IMR-90 (cell line): ENCODE data around the gene TAGLN3. TPM values are rescaled to one million over a fixed set of nuclear protein-coding genes. Genes with fewer than 3 reads are reported as not detected.

Experiments used
- ATAC-seq: fragments of 200-7000 bp; cut with Tn5 transposase; 2 replicates; pipeline ENCODE4 v1.9.1; 2020; ENCODE audit warnings: low read depth, mild to moderate bottlenecking, moderate library complexity
- BruUV-seq: library from RNA; stranded (reverse); fragments of 400-500 nt; replicated peaks from 2 replicates; lab custom pipeline; 2021; lab: Mats Ljungman, UMichigan
- CTCF ChIA-PET: fragments of 300-600 bp; formaldehyde crosslinking; extraction: SDS; loops from one replicate; lab custom pipeline; 2021; ENCODE audit warnings: antibody characterized with exemption; lab: Yijun Ruan, JAX
- POLR2A ChIA-PET: fragments of 300-600 bp; sonication (Branson Sonifier 250); formaldehyde crosslinking; loops from one replicate; lab custom pipeline; 2022; ENCODE audit warnings: antibody characterized with exemption; ENCODE audit not compliant: unreplicated experiment; lab: Charles Lee
- DNase-seq: peaks from one replicate; pipeline ENCODE4 v3.0.0; 2013
- H2AFZ ChIP-seq: replicated peaks from 2 replicates; pipeline ENCODE3; 2013; ENCODE audit warnings: low read length, mild to moderate bottlenecking; ENCODE audit not compliant: poor library complexity
- H2AK5ac ChIP-seq: 2 replicates; pipeline ENCODE4 v1.6.1; 2013; ENCODE audit warnings: low read depth, low read length, inconsistent platforms
- H2AK9ac ChIP-seq: replicated peaks from 2 replicates; pipeline ENCODE3; 2013; ENCODE audit warnings: mild to moderate bottlenecking, low read depth, low read length, moderate library complexity; ENCODE audit not compliant: poor library complexity
- H2BK120ac ChIP-seq: 2 replicates; pipeline ENCODE4 v1.6.1; 2013; ENCODE audit warnings: low read depth, low read length, inconsistent platforms
- H2BK15ac ChIP-seq: 3 replicates; pipeline ENCODE4 v1.6.1; 2013; ENCODE audit warnings: low read depth, low read length, inconsistent platforms
- H2BK20ac ChIP-seq: 2 replicates; pipeline ENCODE4 v1.6.1; 2013; ENCODE audit warnings: low read depth, mild to moderate bottlenecking, inconsistent platforms, low read length, moderate library complexity
- H2BK5ac ChIP-seq: 2 replicates; pipeline ENCODE4 v1.6.1; 2013; ENCODE audit warnings: mild to moderate bottlenecking, low read depth, low read length, inconsistent platforms; ENCODE audit not compliant: poor library complexity, severe bottlenecking
- H3K14ac ChIP-seq: replicated peaks from 2 replicates; pipeline ENCODE4 v1.6.1; 2013; ENCODE audit warnings: low read depth, low read length, inconsistent platforms
- H3K18ac ChIP-seq: 2 replicates; pipeline ENCODE4 v1.6.1; 2013; ENCODE audit warnings: low read depth, low read length, control low read depth
- H3K23ac ChIP-seq: 2 replicates; pipeline ENCODE4 v1.6.1; 2013; ENCODE audit warnings: low read depth, low read length, inconsistent platforms
- H3K27ac ChIP-seq: 2 replicates; pipeline ENCODE4 v1.5.1; 2013; ENCODE audit warnings: mild to moderate bottlenecking, control low read depth, low read length; ENCODE audit not compliant: insufficient read depth
- H3K27me3 ChIP-seq: 2 replicates; pipeline ENCODE4 v1.6.1; 2013; ENCODE audit warnings: low read length; ENCODE audit not compliant: control insufficient read depth, insufficient read depth
- H3K36me3 ChIP-seq: 2 replicates; pipeline ENCODE4 v1.6.1; 2013; ENCODE audit warnings: low read length, mixed read lengths; ENCODE audit not compliant: control insufficient read depth, insufficient read depth
- H3K4ac ChIP-seq: 2 replicates; pipeline ENCODE4 v1.6.1; 2013; ENCODE audit warnings: low read depth, low read length, inconsistent platforms
- H3K4me1 ChIP-seq: 2 replicates; pipeline ENCODE4 v1.6.1; 2013; ENCODE audit warnings: low read length, mixed read lengths; ENCODE audit not compliant: control insufficient read depth, insufficient read depth
- H3K4me2 ChIP-seq: 2 replicates; pipeline ENCODE4 v1.6.1; 2013; ENCODE audit warnings: low read depth, mild to moderate bottlenecking, control low read depth, low read length, moderate library complexity
- H3K4me3 ChIP-seq: 2 replicates; pipeline ENCODE4 v1.5.1; 2013; ENCODE audit warnings: low read depth, mild to moderate bottlenecking, control low read depth, low read length, moderate library complexity; ENCODE audit not compliant: insufficient read depth
- H3K56ac ChIP-seq: 2 replicates; pipeline ENCODE4 v1.6.1; 2013; ENCODE audit warnings: low read length, inconsistent platforms; ENCODE audit not compliant: insufficient read depth; ENCODE audit errors: extremely low read depth
- H3K79me1 ChIP-seq, 2 experiments: 2 replicates each; pipeline ENCODE4 v1.6.1; 2013; ENCODE audit warnings: low read length in 2 of 2, inconsistent platforms in 1 of 2, low read depth in 1 of 2
- H3K9ac ChIP-seq: 2 replicates; pipeline ENCODE4 v1.6.1; 2013; ENCODE audit warnings: low read depth, low read length, control low read depth
- H3K9me1 ChIP-seq: 2 replicates; pipeline ENCODE4 v1.6.1; 2013; ENCODE audit warnings: low read length, inconsistent platforms; ENCODE audit not compliant: insufficient read depth
- H3K9me3 ChIP-seq: 2 replicates; pipeline ENCODE4 v1.6.1; 2013; ENCODE audit warnings: low read length; ENCODE audit not compliant: control insufficient read depth, insufficient read depth
- H4K20me1 ChIP-seq: 2 replicates; pipeline ENCODE4 v1.6.1; 2013; ENCODE audit warnings: low read length, inconsistent platforms; ENCODE audit not compliant: insufficient read depth
- H4K5ac ChIP-seq: 2 replicates; pipeline ENCODE4 v1.6.1; 2013; ENCODE audit warnings: mild to moderate bottlenecking, low read depth, low read length, control low read depth
- H4K8ac ChIP-seq, 2 experiments: 2 replicates each; pipeline ENCODE4 v1.6.1; 2013; ENCODE audit warnings: low read depth in 2 of 2, low read length in 2 of 2, control low read depth in 1 of 2, inconsistent platforms in 1 of 2
- H4K91ac ChIP-seq: 2 replicates; pipeline ENCODE4 v1.6.1; 2013; ENCODE audit warnings: low read depth, low read length, inconsistent platforms; ENCODE audit not compliant: insufficient read depth
- BHLHE40 ChIP-seq: fragments of 150-350 bp; IDR thresholded peaks from 2 replicates; pipeline ENCODE4 v1.6.1; 2016; ENCODE audit warnings: mild to moderate bottlenecking, low read depth, low read length
- CEBPB ChIP-seq: IDR thresholded peaks from 2 replicates; pipeline ENCODE4 v1.6.1; 2012; ENCODE audit warnings: low read depth, low read length, improper control_type of control experiment
- CHD1 ChIP-seq: IDR thresholded peaks from 2 replicates; pipeline ENCODE4 v1.6.1; 2012; ENCODE audit warnings: low read depth, low read length, improper control_type of control experiment
- CTCF ChIP-seq: conservative IDR thresholded peaks from 2 replicates; pipeline ENCODE4 v1.5.1; 2012; ENCODE audit warnings: mild to moderate bottlenecking, low read depth, low read length, improper control_type of control experiment
- ELK1 ChIP-seq: fragments of 150-350 bp; IDR thresholded peaks from 2 replicates; pipeline ENCODE4 v1.6.1; 2016; ENCODE audit warnings: low read depth, mild to moderate bottlenecking, low read length, moderate library complexity, borderline replicate concordance
- FOS ChIP-seq: fragments of 150-350 bp; IDR thresholded peaks from 2 replicates; pipeline ENCODE4 v1.6.1; 2016; ENCODE audit warnings: low read depth, low read length
- MAFK ChIP-seq: IDR thresholded peaks from 2 replicates; pipeline ENCODE4 v1.6.1; 2012; ENCODE audit warnings: low read depth, low read length, improper control_type of control experiment
- MAZ ChIP-seq: IDR thresholded peaks from 2 replicates; pipeline ENCODE4 v1.6.1; 2012; ENCODE audit warnings: low read depth, mild to moderate bottlenecking, low read length, improper control_type of control experiment, moderate library complexity, borderline replicate concordance
- MXI1 ChIP-seq: IDR thresholded peaks from 2 replicates; pipeline ENCODE4 v1.6.1; 2012; ENCODE audit warnings: low read depth, mild to moderate bottlenecking, low read length, moderate library complexity, borderline replicate concordance
- NFE2L2 ChIP-seq: fragments of 150-350 bp; IDR thresholded peaks from 2 replicates; pipeline ENCODE4 v1.6.1; 2016; ENCODE audit warnings: low read depth, mild to moderate bottlenecking, low read length
- POLR2A ChIP-seq: IDR thresholded peaks from 2 replicates; pipeline ENCODE4 v1.6.1; 2012; ENCODE audit warnings: mild to moderate bottlenecking, low read depth, low read length
- RAD21 ChIP-seq: IDR thresholded peaks from 2 replicates; pipeline ENCODE4 v1.6.1; 2012; ENCODE audit warnings: low read length, improper control_type of control experiment
- RCOR1 ChIP-seq: IDR thresholded peaks from 2 replicates; pipeline ENCODE4 v1.6.1; 2012; ENCODE audit warnings: mild to moderate bottlenecking, low read length, improper control_type of control experiment; ENCODE audit not compliant: insufficient replicate concordance
- SMC3 ChIP-seq: fragments of 150-350 bp; IDR thresholded peaks from 2 replicates; pipeline ENCODE4 v1.6.1; 2016; ENCODE audit warnings: low read depth, mild to moderate bottlenecking, antibody characterized with exemption, low read length, moderate library complexity
- WGBS, 2 experiments: methylation state at CpG; one replicate each; pipeline versions ENCODE4 v1.1.5 to v1.1.7; 2013; ENCODE audit warnings: missing lambda C conversion rate in 2 of 2; ENCODE audit not compliant: insufficient read length in 1 of 2; ENCODE audit errors: extremely low coverage in 2 of 2; 5-methylcytosine and 5-hydroxymethylcytosine counted together
- dilution Hi-C: fragments of 300-500 bp; cut with HindIII; formaldehyde crosslinking; loops from one replicate; pipeline ENCODE4 v1.14.3; 2018; ENCODE audit warnings: low sequenced_read_pairs; ENCODE audit not compliant: unreplicated experiment
- in situ Hi-C: fragments of 300-500 bp; cut with MboI; formaldehyde crosslinking; loops from 3 replicates; pipeline ENCODE4 v1.14.3; 2019; ENCODE audit warnings: low sequenced_read_pairs, inconsistent platforms, mixed read lengths
- intact Hi-C: fragments of 100-400 bp; cut with micrococcal nuclease; formaldehyde crosslinking; loops from 2 replicates; pipeline ENCODE4 v1.10.0; 2022
- polyA plus RNA-seq, 3 experiments: library from polyadenylated mRNA; depleted of rRNA; stranded (reverse); fragments of >200 nt; gene quantifications; 2 replicates each; pipeline ENCODE4 v1.2.3, GENCODE V29; 2012; ENCODE audit warnings: low replicate concordance in 1 of 3
- total RNA-seq: library from RNA; depleted of rRNA; stranded (reverse); fragments of >200 nt; gene quantifications from 2 replicates; pipeline ENCODE4 v1.2.3, GENCODE V29; 2012
- TF ChIP-seq, protein P1 (sequence below): fragments of 150-350 bp; IDR thresholded peaks from 2 replicates; pipeline ENCODE4 v1.6.1; 2017; ENCODE audit warnings: mild to moderate bottlenecking, antibody characterized with exemption, low read length, low read depth

Gene TAGLN3
- total and polyA plus RNA-seq, 2 of the 4 experiments (the other 2 are of a cell fraction), result 3.2 to 7.7 TPM

GRCh38 chr3:111967651-111968274, 31.0 kb upstream of the TAGLN3 start:
- no peaks in the 10 kb centered on the region for H3K9me3 ChIP-seq
- H3K23ac ChIP-seq, result no peak overlapping the region
- H3K27me3 ChIP-seq, result no peaks in the 10 kb centered on the region
- no peak overlapping the region for H3K27ac ChIP-seq
- H2AK5ac ChIP-seq, result no peak overlapping the region
- H3K79me1 ChIP-seq, result no peaks in the 10 kb centered on the region
- BruUV-seq, result no TSS peak
- H3K9ac ChIP-seq, result no peak overlapping the region
- no peak overlapping the region for H3K4me2 ChIP-seq
- no peak overlapping the region for H2BK5ac ChIP-seq
- POLR2A ChIA-PET, result no interaction called here
- H3K4me3 ChIP-seq, result no peak overlapping the region
- no peak overlapping the region for H4K8ac ChIP-seq
- H2AK9ac ChIP-seq, result no peak overlapping the region
- WGBS, 2 experiments, result 9% methylated on average over 7 of the region's 8 CpGs; no CpG with 5 or more reads in 1 of the 2 experiments
- no peak overlapping the region for H2AFZ ChIP-seq
- H2BK120ac ChIP-seq, result no peak overlapping the region
- H3K14ac ChIP-seq, result no peak overlapping the region
- H4K20me1 ChIP-seq, result no peaks in the 10 kb centered on the region
- ATAC-seq (peak; percentile 90), DNase-seq (peak; percentile 83)
- intact Hi-C loops (loop anchor here (1.0 to 10.0 kb wide), 5 partner anchors 72 to 393 kb away; no protein-coding TSS in a partner anchor), dilution Hi-C loops (loop anchor here (25.0 kb wide), 1 partner anchor 255 kb away; no protein-coding TSS in a partner anchor), in situ Hi-C loops (loop anchor here (25.0 kb wide), 1 partner anchor 380 kb away; the partner anchor contains the start of gene ZBED2)
- H3K4me1 ChIP-seq, result peaks cover 1% of the 10 kb centered on the region; the same call in 1 of the 2 replicates
- H3K36me3 ChIP-seq, result peaks cover 1% of the 10 kb centered on the region
- CTCF ChIA-PET, result interaction anchor here (0.6 to 2.9 kb wide), 18 partner anchors 10 to 1725 kb away, joined by 3 to 28 read pairs (median 5); no protein-coding TSS in a partner anchor
- H2BK15ac ChIP-seq, result no peak overlapping the region
- H3K18ac ChIP-seq, result no peak overlapping the region
- no peak overlapping the region for H4K91ac ChIP-seq
- no peak overlapping the region for H3K4ac ChIP-seq
- no peak overlapping the region for H2BK20ac ChIP-seq
- H3K9me1 ChIP-seq, result peaks cover 2% of the 10 kb centered on the region; the same call in 1 of the 2 replicates
- no peak overlapping the region for H3K56ac ChIP-seq
- no peak overlapping the region for H4K5ac ChIP-seq
- TF ChIP-seq MXI1, result no peak
- peak; percentile 98 for TF ChIP-seq SMC3
- no peak for TF ChIP-seq CEBPB
- TF ChIP-seq FOS, result no peak
- TF ChIP-seq CTCF, result peak; percentile 90
- TF ChIP-seq MAFK, result no peak
- TF ChIP-seq ELK1, result no peak
- TF ChIP-seq, protein P1, sequence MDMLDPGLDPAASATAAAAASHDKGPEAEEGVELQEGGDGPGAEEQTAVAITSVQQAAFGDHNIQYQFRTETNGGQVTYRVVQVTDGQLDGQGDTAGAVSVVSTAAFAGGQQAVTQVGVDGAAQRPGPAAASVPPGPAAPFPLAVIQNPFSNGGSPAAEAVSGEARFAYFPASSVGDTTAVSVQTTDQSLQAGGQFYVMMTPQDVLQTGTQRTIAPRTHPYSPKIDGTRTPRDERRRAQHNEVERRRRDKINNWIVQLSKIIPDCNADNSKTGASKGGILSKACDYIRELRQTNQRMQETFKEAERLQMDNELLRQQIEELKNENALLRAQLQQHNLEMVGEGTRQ, result no peak
- no peak for TF ChIP-seq MAZ
- no peak for TF ChIP-seq NFE2L2
- no peak for TF ChIP-seq CHD1
- TF ChIP-seq RCOR1, result no peak
- TF ChIP-seq BHLHE40, result no peak
- peak; percentile 39; the same call in 1 of the 2 replicates for TF ChIP-seq POLR2A
- peak; percentile 96 for TF ChIP-seq RAD21
